GM10266 (cell line): ENCODE measurements around the gene CHERP.

Source experiments
- DNase-seq: peaks from one replicate; pipeline ENCODE4 v3.0.0; 2012; ENCODE audit errors: extremely low spot score
- CTCF ChIP-seq: IDR thresholded peaks from 2 replicates; pipeline ENCODE4 v1.5.1; 2012; ENCODE audit warnings: mild to moderate bottlenecking, low read depth; ENCODE audit not compliant: control insufficient read depth, insufficient read depth; ENCODE audit errors: missing control alignments

CHERP gene

GRCh38 chr19:16581145-16581970, 39.1 kb upstream of the CHERP start:
- TF ChIP-seq CTCF = no peak
- DNase-seq = no peak

- no peak for DNase-seq
- TF ChIP-seq CTCF = no peak
These were observed 37.1 kb upstream of the CHERP start for GRCh38 chr19:16579381-16579780.

GRCh38 chr19:16577531-16577985, 35.3 kb upstream of the CHERP start:
- no peak for DNase-seq
- TF ChIP-seq CTCF = no peak

- no peak for TF ChIP-seq CTCF
- no peak for DNase-seq
These were observed 34.7 kb upstream of the CHERP start for GRCh38 chr19:16576690-16577530.

- no peak for DNase-seq
- no peak for TF ChIP-seq CTCF
These were observed 33.8 kb upstream of the CHERP start for GRCh38 chr19:16575861-16576689.

GRCh38 chr19:16575282-16575681, 33.0 kb upstream of the CHERP start:
- no peak for DNase-seq

More at GRCh38 chr19:16575282-16575681, 33.0 kb upstream of the CHERP start:
- TF ChIP-seq CTCF = no peak
